H9 (cell line): ENCODE data around the gene TRIM2. TPM values are rescaled to one million over a fixed set of nuclear protein-coding genes. Genes with fewer than 3 reads are reported as not detected.

Experiments used
- DNase-seq: peaks from one replicate; pipeline ENCODE4 v3.0.0-alpha.2; 2017
- H2AFZ ChIP-seq: one replicate; pipeline ENCODE4 v1.6.1; 2013; ENCODE audit warnings: mild to moderate bottlenecking, low read length, control low read depth, moderate library complexity
- H2AK5ac ChIP-seq: 2 replicates; pipeline ENCODE4 v1.6.1; 2013; ENCODE audit warnings: low read length, control low read depth, mixed read lengths; ENCODE audit not compliant: insufficient read length
- H2BK120ac ChIP-seq: one replicate; pipeline ENCODE4 v1.6.1; 2013; ENCODE audit warnings: low read depth, mild to moderate bottlenecking, low read length, control low read depth, inconsistent platforms; ENCODE audit not compliant: poor library complexity, severe bottlenecking
- H2BK12ac ChIP-seq: 2 replicates; pipeline ENCODE4 v1.6.1; 2013; ENCODE audit warnings: low read length, control low read depth, mixed read lengths, low read depth; ENCODE audit not compliant: insufficient read length
- H2BK15ac ChIP-seq: 2 replicates; pipeline ENCODE4 v1.6.1; 2013; ENCODE audit warnings: low read depth, low read length, control low read depth
- H2BK20ac ChIP-seq: one replicate; pipeline ENCODE4 v1.6.1; 2013; ENCODE audit warnings: low read depth, mild to moderate bottlenecking, low read length, control low read depth, inconsistent platforms; ENCODE audit not compliant: poor library complexity, severe bottlenecking
- H2BK5ac ChIP-seq: 2 replicates; pipeline ENCODE4 v1.6.1; 2013; ENCODE audit warnings: low read length, control low read depth, mixed read lengths; ENCODE audit not compliant: insufficient read length
- H3K14ac ChIP-seq: 2 replicates; pipeline ENCODE4 v1.6.1; 2013; ENCODE audit warnings: low read length, control low read depth; ENCODE audit not compliant: insufficient read depth
- H3K18ac ChIP-seq: 2 replicates; pipeline ENCODE4 v1.6.1; 2013; ENCODE audit warnings: low read depth, mild to moderate bottlenecking, mixed read lengths, low read length, control low read depth; ENCODE audit not compliant: insufficient read length
- H3K23ac ChIP-seq: 2 replicates; pipeline ENCODE4 v1.6.1; 2013; ENCODE audit warnings: low read length, control low read depth, mixed read lengths, low read depth; ENCODE audit not compliant: insufficient read length
- H3K23me2 ChIP-seq: 2 replicates; pipeline ENCODE4 v1.6.1; 2013; ENCODE audit warnings: low read depth, mild to moderate bottlenecking, mixed read lengths, low read length, control low read depth; ENCODE audit not compliant: insufficient read length, poor library complexity, severe bottlenecking
- H3K27ac ChIP-seq: 2 replicates; pipeline ENCODE4 v1.5.1; 2013; ENCODE audit warnings: low read length, control low read depth, mixed read lengths, low read depth; ENCODE audit not compliant: insufficient read length
- H3K27me3 ChIP-seq: 2 replicates; pipeline ENCODE4 v1.6.1; 2013; ENCODE audit warnings: low read length, control low read depth, inconsistent platforms; ENCODE audit not compliant: insufficient read depth
- H3K4ac ChIP-seq: 2 replicates; pipeline ENCODE4 v1.6.1; 2013; ENCODE audit warnings: low read depth, mild to moderate bottlenecking, control low read depth, inconsistent platforms, low read length, moderate library complexity
- H3K4me1 ChIP-seq: 2 replicates; pipeline ENCODE4 v1.6.1; 2013; ENCODE audit warnings: low read length, control low read depth, inconsistent platforms; ENCODE audit not compliant: insufficient read depth
- H3K4me2 ChIP-seq: 2 replicates; pipeline ENCODE4 v1.6.1; 2013; ENCODE audit warnings: low read length, control low read depth, mixed read lengths; ENCODE audit not compliant: insufficient read length, insufficient read depth
- H3K56ac ChIP-seq: 2 replicates; pipeline ENCODE4 v1.6.1; 2013; ENCODE audit warnings: low read depth, mild to moderate bottlenecking, mixed read lengths, low read length, control low read depth; ENCODE audit not compliant: insufficient read length
- H3K79me1 ChIP-seq: 2 replicates; pipeline ENCODE4 v1.6.1; 2013; ENCODE audit warnings: low read depth, mild to moderate bottlenecking, moderate library complexity, low read length, control low read depth, inconsistent platforms; ENCODE audit not compliant: insufficient read depth, poor library complexity, severe bottlenecking
- H3K79me2 ChIP-seq: 2 replicates; pipeline ENCODE4 v1.6.1; 2013; ENCODE audit warnings: low read length, control low read depth, inconsistent platforms; ENCODE audit not compliant: insufficient read depth
- H3K9ac ChIP-seq: 2 replicates; pipeline ENCODE4 v1.6.1; 2013; ENCODE audit warnings: low read length, control low read depth, mixed read lengths; ENCODE audit not compliant: insufficient read length; ENCODE audit errors: extremely low read depth
- H3K9me3 ChIP-seq: one replicate; pipeline ENCODE4 v1.6.1; 2013; ENCODE audit warnings: low read depth, low read length, inconsistent platforms; ENCODE audit not compliant: control insufficient read depth
- H3T11ph ChIP-seq: one replicate; pipeline ENCODE4 v1.6.1; 2013; ENCODE audit warnings: mild to moderate bottlenecking, low read length, control low read depth, inconsistent platforms
- H4K20me1 ChIP-seq: one replicate; pipeline ENCODE4 v1.6.1; 2013; ENCODE audit not compliant: control insufficient read depth, insufficient read length, insufficient read depth
- H4K5ac ChIP-seq: 2 replicates; pipeline ENCODE4 v1.6.1; 2013; ENCODE audit warnings: low read depth, mild to moderate bottlenecking, mixed read lengths, low read length, control low read depth; ENCODE audit not compliant: insufficient read length
- H4K8ac ChIP-seq: replicated peaks from 2 replicates; pipeline ENCODE4 v1.6.1; 2013; ENCODE audit warnings: low read length, control low read depth, mixed read lengths, low read depth; ENCODE audit not compliant: insufficient read length
- H4K91ac ChIP-seq: 2 replicates; pipeline ENCODE4 v1.6.1; 2013; ENCODE audit warnings: low read depth, mild to moderate bottlenecking, moderate library complexity, mixed read lengths, low read length, control low read depth; ENCODE audit not compliant: insufficient read length
- H3K27ac Mint-ChIP-seq, 3 experiments: 2 replicates in 2 of 3; 3 replicates in 1 of 3; pipeline ENCODE4 v1.8.0; 2020 to 2021; ENCODE audit warnings: mixed read lengths in 3 of 3, mild to moderate bottlenecking in 1 of 3, moderate library complexity in 1 of 3
- H3K27me3 Mint-ChIP-seq: 2 replicates; pipeline ENCODE4 v1.8.0; 2021; ENCODE audit warnings: low read depth, mild to moderate bottlenecking, moderate library complexity, mixed read lengths
- H3K36me3 Mint-ChIP-seq, 3 experiments: 2 replicates in 2 of 3; 3 replicates in 1 of 3; pipeline ENCODE4 v1.8.0; 2020 to 2021; ENCODE audit warnings: low read depth in 3 of 3, mixed read lengths in 3 of 3; ENCODE audit not compliant: insufficient read depth in 1 of 3
- H3K4me1 Mint-ChIP-seq, 2 experiments: 2 replicates each; pipeline ENCODE4 v1.8.0; 2020; ENCODE audit warnings: mixed read lengths in 2 of 2
- H3K4me3 Mint-ChIP-seq, 2 experiments: 2 replicates in 1 of 2; 3 replicates in 1 of 2; pipeline ENCODE4 v1.8.0; 2020 to 2021; ENCODE audit warnings: mild to moderate bottlenecking in 2 of 2, mixed read lengths in 2 of 2, moderate library complexity in 1 of 2
- H3K9me3 Mint-ChIP-seq, 2 experiments: 2 replicates in 1 of 2; 3 replicates in 1 of 2; pipeline ENCODE4 v1.8.0; 2020; ENCODE audit warnings: mild to moderate bottlenecking in 2 of 2, mixed read lengths in 2 of 2, moderate library complexity in 1 of 2
- WGBS: extraction: QIAGEN DNeasy Blood & Tissue Kit; methylation state at CpG from one replicate; pipeline ENCODE4 v1.1.7; 2013; ENCODE audit warnings: missing lambda C conversion rate, low lambda C conversion rate, mixed read lengths; ENCODE audit not compliant: insufficient read length; ENCODE audit errors: extremely low coverage; 5-methylcytosine and 5-hydroxymethylcytosine counted together
- total RNA-seq: library from RNA; stranded (reverse); gene quantifications from 2 replicates; pipeline ENCODE4 v1.2.1, GENCODE V29; 2021
- TF ChIP-seq, protein P1 (sequence below): fragments of 200-600 bp; sonication (generic); conservative IDR thresholded peaks from 3 replicates; pipeline ENCODE4 v1.8.0; 2021; ENCODE audit warnings: antibody characterized with exemption, mild to moderate bottlenecking

Gene TRIM2
- total RNA-seq, 1 experiment from 2014 or later = 28.9 TPM

DNA sequence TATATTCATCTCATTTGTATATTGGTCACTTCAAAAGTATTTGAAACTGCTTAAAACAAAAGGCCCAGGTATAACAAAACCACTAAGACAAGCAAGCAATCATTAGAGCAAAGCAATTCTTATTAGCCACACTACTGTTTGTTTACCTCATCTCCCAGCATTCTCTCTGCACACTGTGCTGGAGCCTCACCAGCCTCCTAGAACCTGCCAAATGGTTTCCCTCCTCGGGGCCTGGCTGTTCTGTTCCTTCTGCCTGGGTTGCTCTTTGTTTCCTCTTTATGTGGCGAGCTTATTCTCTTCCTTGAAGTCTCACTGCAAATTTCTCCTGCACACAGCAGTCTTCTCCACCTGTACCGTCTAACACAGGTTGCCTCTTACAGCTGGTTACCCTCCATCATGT, 72.7 kb downstream of the TRIM2 start:
- Mint-ChIP-seq H3K4me1 (peaks cover 26 to 31% of the 10 kb centered on the region in 2 experiments), H3K9me3 (peaks cover 0 to 5% of the 10 kb centered on the region in 2 experiments; a peak in 2 of 5 replicates), H3K36me3 (peaks cover 18 to 55% (median 21%) of the 10 kb centered on the region in 3 experiments), H3K27me3 (no peaks in the 10 kb centered on the region; the same call in 1 of the 2 replicates), H3K27ac (peak overlapping the region in 1 of 3 experiments; percentile 2; a peak in 1 of 7 replicates), H3K4me3 (no peak overlapping the region)
- no peak overlapping the region for H3K14ac ChIP-seq
- no peak overlapping the region for H4K91ac ChIP-seq
- H2BK120ac ChIP-seq = no peak overlapping the region
- no peak overlapping the region for H2BK12ac ChIP-seq
- peaks cover 3% of the 10 kb centered on the region for H3K79me1 ChIP-seq
- H3K18ac ChIP-seq = no peak overlapping the region
- no peak overlapping the region for H3K23ac ChIP-seq
- H4K20me1 ChIP-seq = no peaks in the 10 kb centered on the region
- no peak overlapping the region for H3K9ac ChIP-seq
- H3K79me2 ChIP-seq = peaks cover 2% of the 10 kb centered on the region; the same call in 1 of the 2 replicates
- no peak overlapping the region for H2AK5ac ChIP-seq
- peaks cover 20% of the 10 kb centered on the region for H3K4me1 ChIP-seq
- no peak overlapping the region for H4K8ac ChIP-seq
- no peak overlapping the region for H2AFZ ChIP-seq
- H2BK15ac ChIP-seq = no peak overlapping the region
- H3K56ac ChIP-seq = no peak overlapping the region
- no CpG with 5 or more reads among the region's 3 CpGs for WGBS
- H4K5ac ChIP-seq = no peak overlapping the region
- TF ChIP-seq, protein P1, sequence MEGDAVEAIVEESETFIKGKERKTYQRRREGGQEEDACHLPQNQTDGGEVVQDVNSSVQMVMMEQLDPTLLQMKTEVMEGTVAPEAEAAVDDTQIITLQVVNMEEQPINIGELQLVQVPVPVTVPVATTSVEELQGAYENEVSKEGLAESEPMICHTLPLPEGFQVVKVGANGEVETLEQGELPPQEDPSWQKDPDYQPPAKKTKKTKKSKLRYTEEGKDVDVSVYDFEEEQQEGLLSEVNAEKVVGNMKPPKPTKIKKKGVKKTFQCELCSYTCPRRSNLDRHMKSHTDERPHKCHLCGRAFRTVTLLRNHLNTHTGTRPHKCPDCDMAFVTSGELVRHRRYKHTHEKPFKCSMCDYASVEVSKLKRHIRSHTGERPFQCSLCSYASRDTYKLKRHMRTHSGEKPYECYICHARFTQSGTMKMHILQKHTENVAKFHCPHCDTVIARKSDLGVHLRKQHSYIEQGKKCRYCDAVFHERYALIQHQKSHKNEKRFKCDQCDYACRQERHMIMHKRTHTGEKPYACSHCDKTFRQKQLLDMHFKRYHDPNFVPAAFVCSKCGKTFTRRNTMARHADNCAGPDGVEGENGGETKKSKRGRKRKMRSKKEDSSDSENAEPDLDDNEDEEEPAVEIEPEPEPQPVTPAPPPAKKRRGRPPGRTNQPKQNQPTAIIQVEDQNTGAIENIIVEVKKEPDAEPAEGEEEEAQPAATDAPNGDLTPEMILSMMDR = no peak
- H3T11ph ChIP-seq = no peak overlapping the region
- no peaks in the 10 kb centered on the region for H3K27me3 ChIP-seq
- H2BK5ac ChIP-seq = no peak overlapping the region
- H3K9me3 ChIP-seq = no peaks in the 10 kb centered on the region
- H3K23me2 ChIP-seq = no peaks in the 10 kb centered on the region
- no peak for DNase-seq
- H3K4me2 ChIP-seq = no peak overlapping the region
- H2BK20ac ChIP-seq = no peak overlapping the region
- no peak overlapping the region for H3K27ac ChIP-seq
- no peak overlapping the region for H3K4ac ChIP-seq
